GM12874 (cell line): ENCODE measurements around the gene MKS1.

ENCODE experiments used
- TF ChIP-seq, protein P1 (sequence below): IDR thresholded peaks from 2 replicates; pipeline ENCODE4 v1.5.1; 2011; ENCODE audit warnings: low read depth, mild to moderate bottlenecking, control low read depth, low read length, moderate library complexity; ENCODE audit not compliant: insufficient read depth

Gene MKS1

DNA sequence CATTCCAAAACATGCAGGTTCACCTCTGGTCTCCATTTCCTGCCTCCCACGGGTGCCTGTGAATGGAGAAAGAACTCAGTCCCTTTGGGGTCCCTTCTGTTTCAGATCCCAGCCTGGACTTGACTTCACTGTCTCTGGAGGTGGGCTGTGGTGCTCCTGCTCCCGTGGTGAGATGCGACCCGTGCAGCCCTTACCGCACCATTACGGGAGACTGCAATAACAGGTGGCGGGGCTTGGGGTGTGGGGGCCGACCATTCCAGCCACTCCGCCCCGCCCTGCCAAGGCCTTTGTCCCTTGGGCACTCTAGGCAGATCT, 29.9 kb upstream of the MKS1 start:
- TF ChIP-seq, protein P1, sequence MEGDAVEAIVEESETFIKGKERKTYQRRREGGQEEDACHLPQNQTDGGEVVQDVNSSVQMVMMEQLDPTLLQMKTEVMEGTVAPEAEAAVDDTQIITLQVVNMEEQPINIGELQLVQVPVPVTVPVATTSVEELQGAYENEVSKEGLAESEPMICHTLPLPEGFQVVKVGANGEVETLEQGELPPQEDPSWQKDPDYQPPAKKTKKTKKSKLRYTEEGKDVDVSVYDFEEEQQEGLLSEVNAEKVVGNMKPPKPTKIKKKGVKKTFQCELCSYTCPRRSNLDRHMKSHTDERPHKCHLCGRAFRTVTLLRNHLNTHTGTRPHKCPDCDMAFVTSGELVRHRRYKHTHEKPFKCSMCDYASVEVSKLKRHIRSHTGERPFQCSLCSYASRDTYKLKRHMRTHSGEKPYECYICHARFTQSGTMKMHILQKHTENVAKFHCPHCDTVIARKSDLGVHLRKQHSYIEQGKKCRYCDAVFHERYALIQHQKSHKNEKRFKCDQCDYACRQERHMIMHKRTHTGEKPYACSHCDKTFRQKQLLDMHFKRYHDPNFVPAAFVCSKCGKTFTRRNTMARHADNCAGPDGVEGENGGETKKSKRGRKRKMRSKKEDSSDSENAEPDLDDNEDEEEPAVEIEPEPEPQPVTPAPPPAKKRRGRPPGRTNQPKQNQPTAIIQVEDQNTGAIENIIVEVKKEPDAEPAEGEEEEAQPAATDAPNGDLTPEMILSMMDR = no peak

DNA sequence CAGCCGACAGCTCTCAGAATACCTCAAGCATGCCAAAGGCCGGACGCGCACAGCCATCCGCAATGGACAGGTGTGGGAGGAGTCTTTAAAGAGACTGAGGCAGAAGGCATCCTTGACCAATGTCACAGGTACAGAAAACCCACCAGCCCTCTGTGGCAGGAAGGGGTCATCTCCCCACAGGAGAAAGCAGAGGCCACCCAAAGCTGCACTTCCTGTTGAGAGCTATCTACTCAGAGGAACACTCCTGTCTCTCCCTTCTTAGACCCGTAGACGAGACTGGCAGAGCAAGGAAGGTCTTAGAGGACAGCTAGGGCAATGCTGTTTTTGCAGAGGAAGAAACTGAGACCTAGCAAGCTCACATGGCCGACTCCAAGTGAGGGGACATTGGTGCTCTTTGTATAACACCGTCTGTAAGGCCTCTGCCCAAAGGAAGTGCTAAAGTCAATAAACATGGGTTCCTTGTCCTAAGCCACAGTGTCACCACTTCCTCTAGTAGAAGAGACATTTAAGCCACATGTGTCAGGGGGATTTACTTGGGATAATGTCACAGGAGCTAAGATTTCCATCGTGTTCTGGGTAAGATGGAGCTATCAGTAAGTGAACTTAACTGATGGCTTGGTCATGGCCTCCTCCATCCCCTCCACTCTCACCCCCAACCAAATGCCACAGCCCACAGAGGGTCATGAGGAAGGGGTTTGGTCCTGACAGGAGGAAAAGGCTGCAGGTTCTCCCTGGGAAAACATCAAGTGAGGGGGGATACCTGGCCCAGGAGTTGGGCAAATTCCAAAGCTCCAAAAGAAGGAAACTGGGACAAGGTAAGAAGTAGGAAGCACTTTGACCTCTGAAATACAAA, 28.7 kb upstream of the MKS1 start:
- TF ChIP-seq, protein P1 = no peak

DNA sequence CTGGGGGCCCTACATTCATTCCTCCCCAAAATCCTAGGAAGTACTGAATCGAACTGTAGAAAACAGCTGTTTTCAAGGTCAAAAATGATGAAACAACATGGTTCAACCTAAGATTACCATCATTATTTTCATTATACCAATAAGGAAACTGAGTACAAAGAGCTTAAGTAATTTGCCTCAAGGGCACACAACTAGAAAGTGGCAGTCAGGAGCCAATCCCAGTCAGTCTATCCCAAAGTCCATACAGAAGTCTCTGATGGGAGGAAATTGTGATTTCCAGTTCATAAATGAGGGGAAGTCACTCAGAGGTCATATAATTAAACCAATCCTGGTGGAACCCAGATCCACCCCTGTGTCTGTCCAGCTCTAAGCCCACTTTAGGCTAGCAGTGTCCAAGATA, 27.7 kb upstream of the MKS1 start:
- TF ChIP-seq, protein P1 = no peak

DNA sequence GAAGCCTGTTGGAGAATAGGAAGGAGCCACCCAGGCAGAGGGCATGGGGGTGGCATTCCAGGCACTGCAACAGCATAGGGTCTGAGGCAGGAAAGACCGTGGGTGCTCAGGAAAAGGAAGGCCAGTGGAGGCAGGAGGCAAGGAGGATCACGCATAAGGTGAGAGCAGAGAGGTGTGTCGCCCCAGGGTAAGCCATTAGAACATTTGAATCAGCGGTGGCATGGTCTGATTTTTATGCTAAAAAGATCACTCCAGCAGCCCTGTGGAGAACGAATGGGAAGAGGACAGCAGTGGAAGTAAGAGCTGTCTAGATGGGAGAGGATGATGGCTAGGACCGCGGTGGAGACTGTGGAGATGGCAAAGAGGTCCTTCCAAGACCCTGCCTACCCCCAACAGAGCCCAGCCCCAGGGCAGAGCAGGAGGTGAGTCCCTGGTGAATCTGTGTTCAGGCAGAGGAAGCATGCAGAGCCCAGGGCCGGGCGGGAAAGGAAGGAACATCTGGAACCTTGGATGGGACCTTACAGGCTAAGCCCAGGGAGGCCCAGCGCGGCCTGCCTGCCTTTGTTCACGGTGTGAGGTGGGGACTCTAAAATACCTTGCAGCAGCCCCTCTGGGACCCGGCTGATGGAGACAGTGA, 27.2 kb upstream of the MKS1 start:
- TF ChIP-seq, protein P1 = no peak

DNA sequence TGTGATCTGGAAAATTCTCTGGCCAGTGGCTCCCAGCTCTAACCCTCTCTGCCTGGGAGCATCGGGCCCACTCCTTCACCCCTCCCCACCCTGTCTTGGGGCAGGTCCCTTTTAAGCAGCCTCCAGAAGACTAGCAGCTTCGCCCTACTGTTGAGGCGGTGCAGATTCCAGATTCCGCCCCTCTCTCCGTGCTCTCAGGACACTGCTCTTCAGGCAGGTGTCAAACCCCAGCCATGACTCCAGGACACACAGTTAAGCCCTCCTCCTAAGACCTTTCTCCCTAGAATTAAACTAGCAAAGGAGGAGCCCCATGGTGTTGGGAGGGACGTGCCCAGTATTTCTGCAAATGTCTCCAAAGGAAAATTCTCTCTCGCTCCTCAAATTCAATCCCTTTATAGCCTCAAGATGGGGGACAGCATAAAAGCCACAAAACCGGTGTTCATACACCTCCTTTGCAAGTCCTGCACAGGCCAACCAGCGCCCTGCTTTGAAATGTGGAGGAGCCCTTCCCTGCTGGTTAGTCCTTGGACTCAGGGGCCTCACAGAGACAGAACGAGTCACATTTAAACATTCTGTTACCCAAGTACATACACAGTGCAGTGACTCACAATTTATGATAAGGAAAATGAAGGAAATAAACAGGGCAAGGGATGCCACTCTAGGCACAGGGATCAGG, 26.5 kb upstream of the MKS1 start:
- TF ChIP-seq, protein P1 = no peak

DNA sequence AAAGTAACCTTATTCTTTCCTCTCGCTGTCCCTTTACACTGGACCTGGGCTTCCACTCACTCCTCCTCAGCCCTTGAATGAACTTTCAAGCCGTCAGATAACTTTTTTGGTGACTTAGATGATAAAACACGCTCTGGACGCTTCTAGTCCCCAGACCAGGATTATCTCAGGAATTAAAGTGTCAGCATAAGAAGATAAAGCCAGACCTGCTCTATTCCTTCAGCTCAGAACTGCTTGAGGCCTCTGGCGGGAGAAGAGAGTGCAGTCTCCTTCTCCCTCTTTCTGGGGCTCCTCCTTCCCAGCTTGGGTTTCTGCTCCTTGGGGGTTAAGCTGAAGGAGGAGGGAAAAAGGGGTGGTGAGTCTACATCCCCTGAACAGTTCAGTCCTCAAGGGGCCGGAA, 25.9 kb upstream of the MKS1 start:
- TF ChIP-seq, protein P1 = no peak

DNA sequence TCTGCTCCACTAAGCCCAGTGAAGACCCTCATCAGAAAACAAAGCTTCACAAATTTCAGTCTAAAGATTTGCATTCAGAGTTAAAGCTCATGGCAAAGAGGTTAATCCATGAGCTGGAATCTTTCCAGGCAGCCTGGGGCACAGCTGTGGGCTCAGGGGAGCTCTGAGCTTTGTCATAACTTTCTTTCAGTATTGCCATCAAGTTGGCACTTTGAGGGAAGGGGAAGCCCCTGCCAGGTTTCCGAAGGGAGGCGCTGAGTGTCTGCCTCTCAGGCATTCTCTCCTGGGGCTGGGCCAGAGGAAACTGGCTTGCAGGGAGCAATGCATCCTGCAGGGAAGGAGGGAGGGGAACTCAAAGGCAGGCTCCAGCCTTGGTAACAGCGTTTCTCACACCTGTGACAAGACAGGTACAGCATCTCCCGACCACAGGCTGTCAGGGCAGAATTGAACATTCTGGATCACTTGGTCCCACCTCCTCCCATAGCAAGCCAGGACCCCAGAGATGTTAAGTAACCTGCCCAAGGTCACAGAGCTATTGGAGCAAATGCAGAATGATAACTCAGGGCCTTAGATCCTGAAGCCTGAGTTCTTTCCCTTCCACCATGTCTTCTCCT, 23.2 kb upstream of the MKS1 start:
- TF ChIP-seq, protein P1 = no peak
